Adipocyte (in vitro differentiated cells): ENCODE data around the gene ICOS.

Experiments used
- DNase-seq: peaks from one replicate; pipeline ENCODE4 v3.0.0-alpha.2; 2015; ENCODE audit warnings: low read depth
- H3K27me3 ChIP-seq: replicated peaks from 2 replicates; pipeline ENCODE4 v1.7.0; 2013; ENCODE audit warnings: mild to moderate bottlenecking, low read length, moderate library complexity; ENCODE audit not compliant: control insufficient read depth, insufficient read depth
- H3K36me3 ChIP-seq: 2 replicates; pipeline ENCODE4 v1.7.0; 2013; ENCODE audit warnings: low read length, mild to moderate bottlenecking, moderate library complexity; ENCODE audit not compliant: control insufficient read depth, insufficient read depth, severe bottlenecking
- H3K4me1 ChIP-seq: 2 replicates; pipeline ENCODE4 v1.7.0; 2013; ENCODE audit warnings: mild to moderate bottlenecking, low read length, moderate library complexity; ENCODE audit not compliant: control insufficient read depth, insufficient read depth
- H3K4me3 ChIP-seq: 2 replicates; pipeline ENCODE4 v1.7.0; 2013; ENCODE audit warnings: mild to moderate bottlenecking, low read length, moderate library complexity
- H3K9ac ChIP-seq: 2 replicates; pipeline ENCODE4 v1.7.0; 2013; ENCODE audit warnings: mild to moderate bottlenecking, low read length, moderate library complexity
- H3K9me3 ChIP-seq: 2 replicates; pipeline ENCODE4 v1.7.0; 2013; ENCODE audit warnings: mild to moderate bottlenecking, low read length, moderate library complexity; ENCODE audit not compliant: control insufficient read depth

The ICOS gene

GRCh38 chr2:204010628-204011560 is 74.3 kb downstream of the ICOS start:
- H3K9ac ChIP-seq = no peak overlapping the region
- no peaks in the 10 kb centered on the region for H3K4me1 ChIP-seq
- H3K36me3 ChIP-seq = no peaks in the 10 kb centered on the region
- peaks cover 40% of the 10 kb centered on the region for H3K27me3 ChIP-seq
- no peak overlapping the region for H3K4me3 ChIP-seq
- DNase-seq = no peak
- H3K9me3 ChIP-seq = peaks cover 5% of the 10 kb centered on the region
